Measurements from ENCODE around the gene MT4. TPM values are rescaled to one million over a fixed set of nuclear protein-coding genes. Genes with fewer than 3 reads are reported as not detected.
A peak's percentile ranks its signal among the peaks of the same experiment; 100 is the strongest.

The MT4 gene
- total RNA-seq, 1 experiment from 2014 or later = not detected

- peaks cover 3% of the 10 kb centered on the region; the same call in 1 of the 2 replicates for H3K9me3 Mint-ChIP-seq
- CTCF ChIA-PET = interaction anchor here (1.5 kb wide), 1 partner anchor 160 kb away, joined by 3 read pairs; no protein-coding TSS in a partner anchor
- H3K36me3 Mint-ChIP-seq = no peaks in the 10 kb centered on the region
- peaks cover 17% of the 10 kb centered on the region for H3K4me1 Mint-ChIP-seq
- TF ChIP-seq TCF7 (CRISPR knock-in tag; IDR thresholded peaks at IDR 0.05; ENCODE audit: low read depth) = no peak
- TF ChIP-seq ZBTB21 (CRISPR knock-in tag; IDR thresholded peaks at IDR 0.05; ENCODE audit: borderline replicate concordance) = no peak
- TF ChIP-seq USF2 (CRISPR knock-in tag; IDR thresholded peaks at IDR 0.05) = no peak
- no peak for TF ChIP-seq AFF4 (CRISPR knock-in tag; IDR thresholded peaks at IDR 0.05; ENCODE audit: borderline replicate concordance)
- no peak for TF ChIP-seq RORB (CRISPR knock-in tag; IDR thresholded peaks at IDR 0.05)
- TF ChIP-seq AR (CRISPR knock-in tag; IDR thresholded peaks at IDR 0.05) = no peak
- TF ChIP-seq HMGXB4 (CRISPR knock-in tag; IDR thresholded peaks at IDR 0.05) = no peak
- TF ChIP-seq OVOL2 (CRISPR knock-in tag; IDR thresholded peaks at IDR 0.05; ENCODE audit: borderline replicate concordance) = no peak
- TF ChIP-seq E2F4 (CRISPR knock-in tag; IDR thresholded peaks at IDR 0.05; ENCODE audit: borderline replicate concordance, low read depth) = no peak
- no peak for TF ChIP-seq ZNF219 (CRISPR knock-in tag; IDR thresholded peaks at IDR 0.05; ENCODE audit: borderline replicate concordance)
- DNase-seq (ENCODE audit: low spot score) (no peak), ATAC-seq (no peak)
- H3K27ac Mint-ChIP-seq = no peak overlapping the region
- POLR2A ChIA-PET = no interaction called here
- peaks cover under 1% of the 10 kb centered on the region for H3K27me3 Mint-ChIP-seq (ENCODE audit: low read depth)
- H3K4me3 Mint-ChIP-seq = no peak overlapping the region
Observed at GRCh38 chr16:56542039-56542438, 22.8 kb upstream of the MT4 start.

GRCh38 chr16:56547120-56547948 lies 17.5 kb upstream of the MT4 start:
- ATAC-seq (peak; percentile 90), DNase-seq (ENCODE audit: low spot score) (peak; percentile 32)
- H3K36me3 Mint-ChIP-seq = no peaks in the 10 kb centered on the region
- no peaks in the 10 kb centered on the region for H3K9me3 Mint-ChIP-seq
- H3K4me1 Mint-ChIP-seq = peaks cover 34% of the 10 kb centered on the region
- H3K27ac Mint-ChIP-seq = peak overlapping the region; percentile 98
- ChIA-PET POLR2A (interaction anchor here (0.6 to 1.7 kb wide), 5 partner anchors 28 to 736 kb away, joined by 3 to 6 read pairs (median 3); partner anchors contain the start of genes BBS2 and MT1E), CTCF (interaction anchor here (0.5 to 1.9 kb wide), 19 partner anchors 11 to 484 kb away, joined by 3 to 16 read pairs (median 4); partner anchors contain the start of genes NUDT21 and OGFOD1)
- H3K27me3 Mint-ChIP-seq (ENCODE audit: low read depth) = no peaks in the 10 kb centered on the region; the same call in 1 of the 2 replicates
- peak overlapping the region; percentile 58 for H3K4me3 Mint-ChIP-seq
- 0 out of 2 replicates have a peak, but pooled peaks have one; percentile 78 for TF ChIP-seq ERG (CRISPR knock-in tag; IDR thresholded peaks at IDR 0.05)
- TF ChIP-seq RORB (CRISPR knock-in tag; IDR thresholded peaks at IDR 0.05) = no peak
- TF ChIP-seq GTF2I (CRISPR knock-in tag; conservative IDR thresholded peaks at IDR 0.05) = no peak
- no peak for TF ChIP-seq E2F4 (CRISPR knock-in tag; IDR thresholded peaks at IDR 0.05; ENCODE audit: borderline replicate concordance, low read depth)
- no peak for TF ChIP-seq CREM (CRISPR knock-in tag; IDR thresholded peaks at IDR 0.05)
- no peak for TF ChIP-seq CTCF (IDR thresholded peaks at IDR 0.05)

Data from WTC11 (cell line).